GM12864 (cell line): ENCODE measurements around the gene LAMB2.

Source experiments
- DNase-seq: peaks from one replicate; pipeline ENCODE4 v3.0.0-alpha.2; 2011; ENCODE audit warnings: low read depth
- H3K4me3 ChIP-seq: 2 replicates; pipeline ENCODE4 v1.5.1; 2011; ENCODE audit warnings: mild to moderate bottlenecking, low read depth, low read length, control low read depth
- CTCF ChIP-seq: IDR thresholded peaks from 2 replicates; pipeline ENCODE4 v1.5.1; 2011; ENCODE audit warnings: low read depth, mild to moderate bottlenecking, moderate library complexity, low read length, control low read depth, inconsistent platforms; ENCODE audit errors: missing control alignments

LAMB2 gene

GRCh38 chr3:49166752-49167556 lies 34.1 kb upstream of the LAMB2 start:
- peak overlapping the region; percentile 94 for H3K4me3 ChIP-seq
- DNase-seq = no peak
- no peak for TF ChIP-seq CTCF

GRCh38 chr3:49165771-49166751 lies 33.2 kb upstream of the LAMB2 start, which contains the start of gene CCDC71:
Gene CCDC71, minus strand, starts transcription at chr3:49166331. Its CDS starts 2,123 bp downstream, at chr3:49164208.
- TF ChIP-seq CTCF = no peak
- no peak for DNase-seq
- peak within 1 kb of the TSS; percentile 94 for H3K4me3 ChIP-seq

- peak overlapping the region; percentile 94 for H3K4me3 ChIP-seq
- DNase-seq = no peak
- TF ChIP-seq CTCF = no peak
Observed at GRCh38 chr3:49164983-49165720, 32.3 kb upstream of the LAMB2 start.

- no peak for DNase-seq
- H3K4me3 ChIP-seq = no peak overlapping the region
- TF ChIP-seq CTCF = no peak
Observed at GRCh38 chr3:49163609-49164008, 30.8 kb upstream of the LAMB2 start.

- no peak for TF ChIP-seq CTCF
Observed at GRCh38 chr3:49162751-49163419, 30.0 kb upstream of the LAMB2 start.

GRCh38 chr3:49161808-49162530 lies 29.1 kb upstream of the LAMB2 start:
- no peak overlapping the region for H3K4me3 ChIP-seq
- TF ChIP-seq CTCF = no peak
- DNase-seq = no peak

More at GRCh38 chr3:49162751-49163419, 30.0 kb upstream of the LAMB2 start:
- no peak for DNase-seq
- H3K4me3 ChIP-seq = no peak overlapping the region
